Hippocampal formation (tissue), 2 donors: ENCODE measurements around the gene APOLD1.

Experiments
- DNase-seq, 2 donors: peaks; one replicate each; lab custom pipeline; 2025; lab: John Stamatoyannopoulos, UW

APOLD1 gene

DNA sequence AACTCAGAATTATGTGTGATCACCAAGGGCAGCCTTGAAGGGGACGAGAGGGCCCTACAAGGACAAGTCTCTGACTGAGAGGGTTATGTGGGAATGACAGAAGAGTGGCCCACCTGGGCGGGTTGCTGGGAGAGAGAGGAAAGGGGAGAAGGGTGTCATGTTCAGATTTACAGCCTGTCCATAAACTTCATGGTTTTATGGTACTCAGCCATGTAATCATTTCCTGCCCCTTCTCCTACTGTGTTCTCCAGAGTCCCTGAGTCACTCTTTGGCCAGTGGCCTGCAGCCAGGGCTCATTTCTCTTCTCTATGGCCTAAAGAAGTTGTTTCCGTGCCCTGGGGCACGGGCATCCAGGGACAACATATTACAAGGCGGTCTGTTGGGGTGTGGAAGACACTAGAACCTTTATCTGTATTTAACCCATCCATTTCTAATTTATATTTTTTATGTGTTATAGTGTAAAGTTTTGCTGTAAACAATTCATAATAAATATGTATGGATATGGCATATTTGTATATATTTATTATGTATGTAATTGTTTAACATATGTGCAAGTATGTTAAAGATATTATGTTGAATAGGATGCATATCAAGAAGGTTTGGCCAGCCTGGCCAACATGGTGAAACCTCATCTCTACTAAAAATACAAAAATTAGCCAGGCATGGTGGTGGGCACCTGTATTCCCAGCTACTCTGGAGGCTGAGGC, 54.6 kb downstream of the APOLD1 start:
- no peak for DNase-seq

GRCh38 chr12:12840580-12840899, 55.1 kb downstream of the APOLD1 start:
- no peak for DNase-seq
